NOMO-1 treated with DMSO at 0.1 percent for 48 hours (cell line): ENCODE results near the gene SLC9A5.

Experiments
- DNase-seq: peaks from one replicate; lab custom pipeline; 2025; ENCODE audit not compliant: unreplicated experiment; lab: John Stamatoyannopoulos, UW

The SLC9A5 gene

DNA sequence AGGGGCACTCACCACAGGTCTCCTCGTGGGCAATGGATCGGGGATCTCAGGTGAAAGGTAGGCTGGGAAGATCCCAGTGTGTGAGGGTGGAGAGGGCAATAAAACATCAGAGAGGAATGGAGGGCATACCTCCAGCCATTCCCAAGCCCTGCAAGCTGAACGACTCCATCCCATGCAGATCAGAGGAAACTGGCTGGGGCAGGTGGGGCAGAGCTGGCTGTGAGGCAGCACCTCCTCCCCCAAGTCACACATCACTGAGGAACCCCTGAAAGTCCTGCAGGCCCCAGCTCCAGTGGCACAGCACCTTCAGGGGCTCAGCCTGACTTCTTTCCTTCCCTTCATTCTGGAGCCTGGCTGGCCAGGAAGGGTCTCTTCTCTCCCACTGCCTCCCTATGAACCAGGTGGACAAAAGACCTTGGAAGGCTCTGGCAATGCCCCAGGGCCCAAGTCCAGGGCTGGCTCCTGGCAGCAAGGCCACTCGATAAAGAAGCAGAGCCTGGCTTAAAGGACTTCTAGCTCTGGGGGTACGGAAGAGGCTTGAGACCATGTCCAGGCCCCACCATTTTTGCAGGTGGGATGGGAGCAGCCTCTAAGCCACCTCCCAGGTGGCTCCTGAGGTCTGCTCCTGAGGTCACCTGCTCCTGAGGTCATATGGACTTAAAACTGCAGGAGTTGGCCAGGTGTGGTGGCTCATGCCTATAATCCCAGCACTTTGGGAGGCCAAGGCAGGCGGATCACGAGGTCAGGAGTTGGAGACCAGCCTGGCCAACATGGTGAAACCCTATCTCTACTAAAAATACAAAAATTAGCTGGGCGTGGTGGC, 35.4 kb upstream of the SLC9A5 start:
- no peak for DNase-seq

DNA sequence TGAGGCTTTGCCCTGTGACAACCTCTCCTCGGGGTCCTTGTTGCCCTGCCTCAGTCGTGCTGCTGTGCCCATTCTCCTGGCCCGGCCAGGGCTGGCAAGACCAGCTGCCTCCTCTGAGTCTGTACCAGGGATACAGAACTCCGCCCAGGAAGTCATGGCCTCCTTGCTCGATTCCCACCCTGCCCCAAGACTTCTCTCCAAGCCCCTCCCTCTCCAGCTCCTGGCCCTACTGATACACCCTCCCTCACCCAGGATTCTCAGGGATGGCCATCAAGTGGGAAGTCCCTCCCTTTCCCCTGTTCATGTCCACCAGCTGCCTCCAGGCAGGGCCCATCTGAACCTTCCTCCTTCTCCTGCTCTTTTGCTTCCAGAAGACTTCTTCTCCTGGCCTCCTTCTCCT, 33.1 kb upstream of the SLC9A5 start:
- DNase-seq: no peak

DNA sequence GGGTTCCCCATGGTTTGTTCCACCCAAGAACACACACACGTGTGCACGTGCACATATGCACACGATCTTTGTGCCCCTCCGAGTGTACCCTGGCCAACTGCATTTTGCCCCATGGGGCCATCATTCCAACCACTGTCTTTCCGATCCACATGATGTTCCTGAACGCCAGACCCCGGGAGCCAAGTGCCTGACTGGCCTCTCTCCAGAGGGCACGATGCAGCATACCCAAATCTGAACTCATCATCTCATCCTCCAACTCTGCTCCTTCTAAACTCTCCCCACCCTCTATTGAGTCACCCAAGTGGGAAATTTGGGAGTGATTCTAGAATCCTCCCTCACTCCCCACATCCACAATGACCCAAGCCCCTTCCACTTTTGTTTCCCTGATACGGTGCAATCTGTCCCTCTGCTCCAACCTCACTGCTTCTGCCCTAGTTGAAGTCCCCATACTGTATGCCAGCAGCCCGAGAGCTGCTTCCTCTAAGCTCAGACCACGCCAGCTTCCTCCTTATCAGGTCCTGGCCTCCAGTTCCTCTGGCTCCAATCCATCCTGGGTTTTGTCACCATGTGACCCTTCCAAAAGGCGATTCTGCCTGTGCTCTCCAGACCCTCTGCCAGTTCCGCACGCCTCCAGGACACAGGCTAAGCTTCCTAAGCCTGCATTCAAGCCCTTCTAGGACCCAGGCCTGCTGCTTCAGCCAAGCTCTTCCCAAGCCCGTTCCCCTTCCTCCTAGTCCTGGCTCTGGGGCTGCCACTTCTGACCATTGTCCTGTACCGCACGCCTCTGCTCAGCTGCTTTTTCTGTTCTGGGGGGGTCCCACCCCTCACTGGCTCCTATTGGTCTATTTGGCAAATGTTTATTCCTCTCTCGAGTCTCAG, 31.9 kb upstream of the SLC9A5 start:
- DNase-seq: no peak

DNA sequence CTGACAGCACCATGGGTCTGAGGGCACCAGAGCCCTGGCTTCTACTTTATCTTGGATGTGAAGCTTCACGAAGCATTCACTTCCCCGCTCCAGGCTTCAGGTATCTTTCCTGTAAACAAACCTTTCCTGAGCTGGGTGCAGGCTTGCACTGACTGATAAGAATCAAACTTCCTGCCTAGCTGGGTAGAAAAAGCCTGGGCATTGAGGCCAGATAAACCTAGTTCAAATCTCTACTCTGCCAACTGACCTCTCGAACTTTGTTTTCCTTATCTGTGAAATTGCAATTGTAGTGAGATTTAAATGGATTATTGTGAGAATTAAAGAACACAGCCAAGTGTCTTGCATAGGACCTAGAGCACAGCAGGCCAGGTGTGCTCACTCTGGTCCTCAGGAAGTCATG, 24.8 kb upstream of the SLC9A5 start:
- no peak for DNase-seq

DNA sequence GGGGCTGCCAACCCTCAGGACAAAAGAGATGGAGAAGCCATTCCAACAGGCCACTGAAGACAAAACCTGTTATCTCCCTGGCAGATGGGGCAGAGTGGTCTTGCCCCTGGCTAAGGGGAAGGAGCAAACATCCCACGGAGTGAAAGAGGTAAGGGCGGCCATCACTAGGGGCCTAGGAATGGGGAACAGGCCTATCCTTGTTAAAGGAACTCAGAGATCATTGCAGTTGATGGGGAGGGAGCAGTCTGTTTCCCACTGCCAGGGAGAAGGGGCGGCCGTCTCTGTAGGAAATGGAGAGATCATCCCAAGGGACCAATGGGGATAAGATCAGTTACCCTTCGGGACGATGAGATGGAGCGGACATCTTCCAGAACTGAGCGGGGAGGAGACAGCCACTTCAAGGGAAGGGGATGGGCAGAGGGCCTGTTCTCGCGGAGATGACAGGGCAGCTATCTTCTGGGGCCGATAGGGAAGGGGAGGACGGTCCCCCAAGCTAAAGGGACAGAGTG, 22.4 kb upstream of the SLC9A5 start:
- DNase-seq: no peak

DNA sequence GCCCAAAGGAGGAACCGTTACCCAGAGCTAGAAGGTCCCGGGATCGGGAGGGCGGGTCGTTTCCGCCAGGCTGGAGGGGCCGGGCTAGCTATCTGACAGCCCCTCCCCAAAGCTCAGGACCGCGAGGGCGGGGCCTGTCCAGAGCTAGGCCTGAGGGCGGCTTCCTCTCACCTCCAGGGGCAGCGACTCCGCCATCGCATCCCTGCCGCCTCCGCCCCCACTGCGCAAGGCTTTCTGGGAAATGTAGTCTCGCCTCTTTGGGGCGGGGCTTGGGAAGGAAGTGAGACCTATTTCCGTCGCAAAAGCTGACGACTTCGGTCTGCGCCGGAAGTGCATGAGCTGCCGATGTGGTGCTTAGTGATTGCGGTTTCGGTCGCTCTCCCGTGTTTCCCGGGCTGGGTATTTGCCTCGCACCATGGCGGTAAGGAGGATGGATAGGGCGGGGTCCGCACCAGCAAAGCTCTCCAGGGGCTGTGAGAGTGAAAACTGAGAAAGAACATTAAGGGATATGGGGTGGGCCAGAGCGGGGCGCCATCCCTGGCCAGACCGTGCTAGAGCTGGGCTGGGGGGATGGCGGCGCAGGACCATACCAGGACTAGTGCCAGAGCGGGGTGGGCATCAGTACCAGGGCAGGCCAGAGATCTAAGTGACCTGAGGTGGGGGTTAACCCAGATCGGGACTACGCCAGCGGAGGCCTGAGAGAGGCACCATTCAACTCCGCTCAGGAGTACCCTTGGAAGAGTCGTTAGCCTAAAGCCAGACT, 21.8 kb upstream of the SLC9A5 start, which contains the start of gene TMEM208:
TMEM208 (plus strand) TSS at position 327 of the 763 bp plus-strand sequence; CDS start at position 416, 89 bp downstream.
- peak; percentile 97 for DNase-seq

DNA sequence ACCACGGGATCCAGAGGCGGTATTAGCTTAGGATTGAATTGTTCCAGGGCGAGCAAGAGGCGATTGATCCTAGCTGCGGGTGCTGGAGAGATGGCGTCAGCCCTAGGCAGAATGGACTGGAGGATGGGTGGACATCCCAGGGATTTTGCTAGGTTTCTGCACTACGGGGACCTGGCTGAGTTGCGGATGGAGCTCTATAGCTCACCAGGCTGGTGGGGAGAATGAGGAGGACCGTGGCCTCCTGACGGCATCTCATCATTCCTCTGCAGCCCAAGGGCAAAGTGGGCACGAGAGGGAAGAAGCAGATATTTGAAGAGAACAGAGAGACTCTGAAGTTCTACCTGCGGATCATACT, 21.2 kb upstream of the SLC9A5 start:
- DNase-seq: no peak

- no peak for DNase-seq
Measured at GRCh38 chr16:67228034-67228785, 20.6 kb upstream of the SLC9A5 start.

DNA sequence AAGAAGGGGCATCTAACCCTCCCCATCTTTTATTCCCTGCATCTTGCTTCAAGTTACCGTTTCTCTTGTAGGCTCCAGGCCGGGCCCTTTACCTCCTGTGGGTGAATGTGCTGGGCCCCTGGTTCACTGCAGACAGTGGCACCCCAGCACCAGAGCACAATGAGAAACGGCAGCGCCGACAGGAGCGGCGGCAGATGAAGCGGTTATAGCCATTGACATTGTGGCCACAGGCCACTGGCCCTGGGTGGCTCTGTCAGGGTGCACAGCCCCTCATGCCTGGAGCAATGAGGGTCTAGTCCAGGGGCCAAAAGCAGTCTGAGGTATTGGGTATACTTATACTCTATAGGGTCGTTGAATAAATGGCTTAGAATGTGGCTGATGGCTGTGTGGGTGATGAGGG, 19.9 kb upstream of the SLC9A5 start:
- DNase-seq: no peak

DNA sequence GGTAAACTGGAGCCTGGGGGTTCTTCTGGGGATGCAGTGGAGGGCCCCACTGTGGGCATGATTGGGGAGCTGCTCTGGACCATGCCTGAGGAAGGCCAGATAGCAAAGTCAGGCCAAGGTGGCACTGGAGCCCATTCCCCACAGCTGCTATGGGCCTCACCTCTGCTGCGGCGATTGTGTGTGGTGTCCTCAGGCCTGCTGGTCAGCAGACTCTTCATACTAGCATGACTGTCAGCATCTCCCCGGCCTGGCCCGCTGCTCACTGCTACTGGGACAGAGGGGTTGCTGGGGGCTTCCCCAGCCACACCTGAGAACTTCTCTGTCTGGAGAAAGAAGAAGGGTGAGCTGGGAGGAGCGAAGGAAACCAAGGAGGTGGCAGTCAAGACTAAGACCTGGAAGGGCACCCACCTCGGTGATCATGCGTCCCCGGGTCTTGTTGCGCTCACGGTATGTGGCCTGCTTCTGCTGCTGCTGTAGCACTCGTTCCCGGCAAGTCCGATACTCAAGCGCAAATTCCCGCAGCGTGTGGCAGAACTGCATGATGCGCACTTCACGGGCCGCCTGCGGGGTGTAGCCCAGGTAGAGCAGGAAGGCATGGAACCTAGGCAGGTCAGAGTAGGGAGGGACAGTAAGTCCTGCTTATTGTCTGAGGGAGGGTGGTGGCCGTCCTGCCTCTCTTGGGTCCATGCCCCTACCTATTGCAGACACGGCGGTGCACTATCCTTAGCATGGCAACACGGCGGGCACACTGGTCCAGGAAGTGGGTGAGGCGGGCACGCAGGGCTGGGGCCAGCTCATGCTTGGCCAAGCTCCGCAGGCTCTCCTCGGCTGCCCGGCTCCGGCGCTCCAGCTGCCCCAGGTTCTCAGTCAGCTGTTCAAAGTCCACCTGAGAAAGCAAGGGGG, 18.6 kb upstream of the SLC9A5 start:
- no peak for DNase-seq

GRCh38 chr16:67230809-67231660, 17.7 kb upstream of the SLC9A5 start:
- DNase-seq: no peak

- DNase-seq: no peak
Measured at GRCh38 chr16:67233596-67233995, 15.2 kb upstream of the SLC9A5 start.

- DNase-seq: no peak
Measured at GRCh38 chr16:67234180-67234597, 14.6 kb upstream of the SLC9A5 start.

GRCh38 chr16:67235816-67236562, 12.8 kb upstream of the SLC9A5 start:
- no peak for DNase-seq

DNA sequence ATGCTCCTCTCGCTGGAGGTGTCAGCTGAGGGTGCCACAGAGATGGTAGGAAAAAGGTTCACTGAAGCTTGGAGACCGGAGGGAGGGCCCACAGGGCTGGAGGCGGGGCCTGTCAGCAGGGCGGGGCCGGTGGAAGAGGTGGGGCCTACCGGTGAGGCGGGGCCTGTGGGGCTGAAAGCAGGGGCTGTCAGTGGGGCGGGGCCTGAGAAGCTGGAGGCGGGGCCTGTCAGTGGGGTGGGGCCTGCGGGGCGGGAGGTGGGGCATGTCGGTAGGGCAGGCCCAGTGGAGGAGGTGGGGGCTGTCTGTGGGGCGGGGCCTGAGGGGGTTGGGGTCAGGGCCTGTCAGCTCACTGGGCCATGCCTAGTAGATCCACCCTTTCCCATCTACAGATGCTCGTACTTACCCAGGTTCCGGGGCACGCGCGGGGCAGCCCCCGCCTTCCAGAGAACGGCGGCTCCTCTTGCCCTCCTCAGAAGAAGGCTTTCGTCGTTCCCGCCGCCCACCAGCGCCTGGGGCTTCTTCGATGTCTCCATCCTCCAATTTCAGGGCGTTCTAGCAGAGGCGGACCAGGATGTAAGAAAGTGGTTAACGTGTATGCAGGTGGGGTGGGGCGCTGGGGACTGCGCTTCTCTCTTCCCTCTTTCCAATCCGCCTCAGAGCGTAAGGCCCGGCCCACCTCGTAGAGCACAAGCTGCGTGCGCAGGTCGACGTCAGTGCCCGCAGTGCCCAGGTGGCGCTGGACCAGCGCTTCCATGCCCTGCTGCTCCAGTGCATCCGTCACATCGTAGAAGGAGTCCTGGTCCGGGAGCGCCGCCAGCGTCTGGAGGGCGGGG, 12.0 kb upstream of the SLC9A5 start:
- peak; percentile 34 for DNase-seq

GRCh38 chr16:67237396-67238277, 11.1 kb upstream of the SLC9A5 start:
- no peak for DNase-seq
